K562 (cell line): ENCODE measurements around the gene PPP2R2B. TPM values are rescaled to one million over a fixed set of nuclear protein-coding genes. Genes with fewer than 3 reads are reported as not detected.

Experiments
- ATAC-seq: fragments of 200-7000 bp; cut with Tn5 transposase; 3 replicates; pipeline ENCODE4 v1.9.1; 2020; ENCODE audit warnings: moderate library complexity
- BruUV-seq: library from RNA; stranded (reverse); fragments of 400-500 nt; replicated peaks from 2 replicates; lab custom pipeline; 2021; lab: Mats Ljungman, UMichigan
- CTCF ChIA-PET: fragments of 300-600 bp; formaldehyde crosslinking; extraction: SDS; loops from one replicate; lab custom pipeline; 2021; ENCODE audit warnings: low intra/inter-chr PET ratio; lab: Yijun Ruan, JAX
- POLR2A ChIA-PET: fragments of 300-600, 350-650 bp; sonication (Branson Sonifier 250); formaldehyde crosslinking; extraction: SDS; loops from one replicate; lab custom pipeline; 2021; ENCODE audit warnings: antibody characterized with exemption, inconsistent platforms; lab: Yijun Ruan, JAX
- DNase-seq, 4 experiments: peaks; one replicate each; pipeline versions ENCODE4 v3.0.0 to v3.0.0-alpha.2; 2011 to 2018; ENCODE audit warnings: low spot score in 3 of 4, mixed read lengths in 3 of 4; ENCODE audit errors: extremely low read depth in 1 of 4
- FAIRE-seq: peaks from 2 replicates; lab custom pipeline; 2011; peaks lifted over from hg19 to GRCh38; lab: Jason Lieb, UNC
- H2AFZ ChIP-seq: 2 replicates; pipeline ENCODE4 v1.6.0; 2011; ENCODE audit warnings: low read depth, low read length, control low read depth, inconsistent platforms
- H3K27ac ChIP-seq: fragments of 200-600 bp; 3 replicates; pipeline ENCODE4 v1.8.0; 2011; ENCODE audit warnings: low read depth, mild to moderate bottlenecking, control low read depth, inconsistent platforms, low read length, moderate library complexity, mixed read lengths; ENCODE audit errors: extremely low read depth
- H3K27me3 ChIP-seq, 2 experiments: fragments of 300-600 bp in 1 of 2; 2 replicates in 1 of 2; 3 replicates in 1 of 2; pipeline versions ENCODE4 v1.6.0 to v1.8.0; 2011; ENCODE audit warnings: inconsistent platforms in 2 of 2, low read length in 2 of 2, mild to moderate bottlenecking in 1 of 2, mixed read lengths in 1 of 2, moderate library complexity in 1 of 2; ENCODE audit not compliant: control insufficient read depth in 2 of 2, insufficient read depth in 2 of 2
- H3K36me3 ChIP-seq: fragments of 300-600 bp; 3 replicates; pipeline ENCODE4 v1.8.0; 2011; ENCODE audit warnings: mild to moderate bottlenecking, low read length, inconsistent platforms; ENCODE audit not compliant: control insufficient read depth, insufficient read depth
- H3K4me1 ChIP-seq, 2 experiments: fragments of 200-600 bp in 1 of 2; replicated peaks in 1 of 2; 2 replicates in 1 of 2; 3 replicates in 1 of 2; pipeline versions ENCODE4 v1.5.1 to v1.8.0; 2011; ENCODE audit warnings: inconsistent platforms in 2 of 2, low read length in 2 of 2, mild to moderate bottlenecking in 1 of 2, mixed read lengths in 1 of 2, moderate library complexity in 1 of 2; ENCODE audit not compliant: control insufficient read depth in 2 of 2, insufficient read depth in 2 of 2
- H3K4me2 ChIP-seq: 2 replicates; pipeline ENCODE4 v1.6.1; 2011; ENCODE audit warnings: low read length, control low read depth, inconsistent platforms, mixed read lengths; ENCODE audit not compliant: insufficient read depth
- H3K4me3 ChIP-seq: fragments of 200-600 bp; sonication (generic), shearing (Covaris generic); 2 replicates; pipeline ENCODE4 v1.5.1; 2016; ENCODE audit warnings: control low read depth, inconsistent platforms
- H3K79me2 ChIP-seq: fragments of 200-600 bp; 3 replicates; pipeline ENCODE4 v1.8.0; 2011; ENCODE audit warnings: low read length, inconsistent platforms; ENCODE audit not compliant: control insufficient read depth, insufficient read depth
- H3K9ac ChIP-seq, 2 experiments: 2 replicates each; pipeline versions ENCODE4 v1.6.0 to v1.6.1; 2011; ENCODE audit warnings: low read depth in 2 of 2, low read length in 2 of 2, control low read depth in 1 of 2, inconsistent platforms in 1 of 2, mild to moderate bottlenecking in 1 of 2, mixed read lengths in 1 of 2; ENCODE audit not compliant: insufficient read depth in 1 of 2
- H3K9me1 ChIP-seq: one replicate; pipeline ENCODE4 v1.6.0; 2011; ENCODE audit warnings: inconsistent platforms, mild to moderate bottlenecking, low read length, moderate library complexity; ENCODE audit not compliant: control insufficient read depth, insufficient read depth
- H3K9me3 ChIP-seq: replicated peaks from 2 replicates; pipeline ENCODE4 v1.5.1; 2011; ENCODE audit warnings: low read depth, low read length, inconsistent platforms; ENCODE audit not compliant: control insufficient read depth, insufficient read depth
- H4K20me1 ChIP-seq: replicated peaks from 2 replicates; pipeline ENCODE4 v1.6.1; 2011; ENCODE audit warnings: low read length, inconsistent platforms, mixed read lengths; ENCODE audit not compliant: control insufficient read depth, insufficient read depth
- EWSR1 ChIP-seq: fragments of 450-650 bp; IDR thresholded peaks from 2 replicates; pipeline ENCODE4 v1.6.1; 2018; ENCODE audit warnings: borderline replicate concordance, mild to moderate bottlenecking, low read depth, moderate library complexity; ENCODE audit not compliant: partially characterized antibody
- MEF2D ChIP-seq: conservative IDR thresholded peaks from 2 replicates; pipeline ENCODE4 v1.6.1; 2016; ENCODE audit warnings: low read depth, missing genetic modification characterization, missing compliant biosample characterization
- PHF8 ChIP-seq: fragments of 200-600 bp; sonication (generic); IDR thresholded peaks from 2 replicates; pipeline ENCODE4 v1.6.1; 2012; ENCODE audit warnings: mixed run types, mild to moderate bottlenecking, inconsistent platforms, low read length, moderate library complexity, borderline replicate concordance
- PTRF ChIP-seq: fragments of 450-650 bp; IDR thresholded peaks from 2 replicates; pipeline ENCODE4 v1.6.1; 2016; ENCODE audit warnings: mild to moderate bottlenecking, missing genetic modification characterization, missing compliant biosample characterization
- SAFB2 ChIP-seq: fragments of 200-400 bp; formaldehyde crosslinking; IDR thresholded peaks from 2 replicates; pipeline ENCODE4 v1.6.1; 2018; ENCODE audit warnings: borderline replicate concordance, low read length, low read depth, moderate library complexity; ENCODE audit not compliant: severe bottlenecking
- TAF9B ChIP-seq: fragments of 450-650 bp; IDR thresholded peaks from 2 replicates; pipeline ENCODE4 v1.6.1; 2018; ENCODE audit warnings: mild to moderate bottlenecking; ENCODE audit not compliant: partially characterized antibody
- ZNF274 ChIP-seq: IDR thresholded peaks from 2 replicates; pipeline ENCODE4 v1.6.1; 2011; ENCODE audit warnings: low read depth, mild to moderate bottlenecking, low read length, moderate library complexity, borderline replicate concordance
- ZNF589 ChIP-seq: fragments of 200-800 bp; sonication (Bioruptor generic); IDR thresholded peaks from 2 replicates; pipeline ENCODE4 v1.6.1; 2016; ENCODE audit warnings: low read depth, missing genetic modification characterization, missing compliant biosample characterization
- WGBS: fragments of 100-300 bp; shearing (Covaris generic); methylation state at CpG from one replicate; pipeline ENCODE4 v1.1.6; 2016; ENCODE audit warnings: low coverage, mixed read lengths; ENCODE audit not compliant: insufficient coverage; ENCODE audit errors: missing lambda C conversion rate; 5-methylcytosine and 5-hydroxymethylcytosine counted together
- in situ Hi-C: fragments of 300-500 bp; cut with MboI; formaldehyde crosslinking; loops from 4 replicates; pipeline ENCODE4 v1.15.0; 2018; ENCODE audit warnings: inconsistent platforms, mixed read lengths
- intact Hi-C: fragments of 100-400 bp; cut with micrococcal nuclease; formaldehyde crosslinking; loops from 2 replicates; pipeline ENCODE4 v1.14.2; 2022
- polyA plus RNA-seq, 8 experiments: library from polyadenylated mRNA; depleted of rRNA in 4 of 8; stranded (reverse) in 5 of 8; unstranded in 3 of 8; fragments of >200 nt; fragmentation: Nextera tagmentation in 2 of 8; fragmentation: Illumina TruSeq in 1 of 8; extraction: Ambion mirVana in 2 of 8; extraction: Trizol in 1 of 8; gene quantifications; 2 replicates each; pipeline versions ENCODE4 v1.2.1 to v1.2.3, GENCODE V29; 2011 to 2014; ENCODE audit warnings: inconsistent platforms in 1 of 8, missing spikeins in 1 of 8
- total RNA-seq, 7 experiments: library from RNA; depleted of rRNA in 6 of 7; stranded (reverse); fragments of >200 nt in 6 of 7; fragmentation: Illumina TruSeq in 2 of 7; extraction: Trizol in 2 of 7; gene quantifications; 2 replicates each; pipeline versions ENCODE4 v1.2.1 to v1.2.3, GENCODE V29; 2011 to 2021; ENCODE audit warnings: low replicate concordance in 1 of 7
- TF ChIP-seq, protein P1 (sequence below): fragments of 450-650 bp; IDR thresholded peaks from 2 replicates; pipeline ENCODE4 v1.6.1; 2016; ENCODE audit warnings: mild to moderate bottlenecking, moderate library complexity
- TF ChIP-seq, protein P2 (sequence below): fragments of 250-450 bp; sonication (Bioruptor Pico); IDR thresholded peaks from 2 replicates; pipeline ENCODE4 v1.5.0; 2020; ENCODE audit warnings: mild to moderate bottlenecking

The PPP2R2B gene
- total and polyA plus RNA-seq, 9 of the 15 experiments (the other 6 are each of a cell fraction or from before 2014, with no cell fraction given): not detected

DNA sequence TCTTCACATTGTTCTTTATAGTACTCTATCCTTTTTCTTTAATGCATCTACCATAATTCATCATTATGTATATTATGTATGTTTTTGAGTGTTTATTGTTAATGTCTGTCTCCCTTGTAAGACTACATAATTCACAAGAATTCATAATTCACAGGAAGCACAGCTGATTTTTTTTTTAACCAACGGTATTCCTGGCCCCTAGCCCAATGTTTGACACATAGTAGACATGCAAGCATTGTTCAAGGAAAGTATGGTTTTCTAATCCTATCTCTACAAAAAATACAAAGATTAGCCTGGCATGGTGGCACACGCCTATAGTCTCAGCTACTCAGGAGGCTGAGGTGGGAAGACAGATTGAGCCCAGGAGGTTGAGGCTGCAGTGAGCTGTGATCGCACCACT, 160.6 kb downstream of the PPP2R2B start:
- no peaks in the 10 kb centered on the region for H3K4me1 ChIP-seq
- no peak for FAIRE-seq
- no peaks in the 10 kb centered on the region for H3K79me2 ChIP-seq
- no peaks in the 10 kb centered on the region for H4K20me1 ChIP-seq
- H3K27me3 ChIP-seq: no peaks in the 10 kb centered on the region
- intact Hi-C loops (no loop called here), in situ Hi-C loops (no loop called here)
- H3K9me1 ChIP-seq: no peaks in the 10 kb centered on the region
- H3K9ac ChIP-seq: no peak overlapping the region
- DNase-seq: no peak
- BruUV-seq: no TSS peak
- no peak overlapping the region for H3K4me2 ChIP-seq
- ChIA-PET POLR2A (interaction anchor here (0.5 kb wide), 1 partner anchor 205 kb away, joined by 3 read pairs; no protein-coding TSS in a partner anchor), CTCF (no interaction called here)
- no peak for ATAC-seq
- no peaks in the 10 kb centered on the region for H3K9me3 ChIP-seq
- 0% methylated on average over 3 of the region's 3 CpGs for WGBS
- no peak overlapping the region for H3K4me3 ChIP-seq
- no peak overlapping the region for H2AFZ ChIP-seq
- no peak overlapping the region for H3K27ac ChIP-seq
- H3K36me3 ChIP-seq: no peaks in the 10 kb centered on the region
- no peak for TF ChIP-seq ZNF589 (CRISPR knock-in tag)
- TF ChIP-seq PHF8: no peak
- TF ChIP-seq PTRF (tag): no peak
- TF ChIP-seq ZNF274: no peak
- no peak for TF ChIP-seq SAFB2
- TF ChIP-seq, protein P1, sequence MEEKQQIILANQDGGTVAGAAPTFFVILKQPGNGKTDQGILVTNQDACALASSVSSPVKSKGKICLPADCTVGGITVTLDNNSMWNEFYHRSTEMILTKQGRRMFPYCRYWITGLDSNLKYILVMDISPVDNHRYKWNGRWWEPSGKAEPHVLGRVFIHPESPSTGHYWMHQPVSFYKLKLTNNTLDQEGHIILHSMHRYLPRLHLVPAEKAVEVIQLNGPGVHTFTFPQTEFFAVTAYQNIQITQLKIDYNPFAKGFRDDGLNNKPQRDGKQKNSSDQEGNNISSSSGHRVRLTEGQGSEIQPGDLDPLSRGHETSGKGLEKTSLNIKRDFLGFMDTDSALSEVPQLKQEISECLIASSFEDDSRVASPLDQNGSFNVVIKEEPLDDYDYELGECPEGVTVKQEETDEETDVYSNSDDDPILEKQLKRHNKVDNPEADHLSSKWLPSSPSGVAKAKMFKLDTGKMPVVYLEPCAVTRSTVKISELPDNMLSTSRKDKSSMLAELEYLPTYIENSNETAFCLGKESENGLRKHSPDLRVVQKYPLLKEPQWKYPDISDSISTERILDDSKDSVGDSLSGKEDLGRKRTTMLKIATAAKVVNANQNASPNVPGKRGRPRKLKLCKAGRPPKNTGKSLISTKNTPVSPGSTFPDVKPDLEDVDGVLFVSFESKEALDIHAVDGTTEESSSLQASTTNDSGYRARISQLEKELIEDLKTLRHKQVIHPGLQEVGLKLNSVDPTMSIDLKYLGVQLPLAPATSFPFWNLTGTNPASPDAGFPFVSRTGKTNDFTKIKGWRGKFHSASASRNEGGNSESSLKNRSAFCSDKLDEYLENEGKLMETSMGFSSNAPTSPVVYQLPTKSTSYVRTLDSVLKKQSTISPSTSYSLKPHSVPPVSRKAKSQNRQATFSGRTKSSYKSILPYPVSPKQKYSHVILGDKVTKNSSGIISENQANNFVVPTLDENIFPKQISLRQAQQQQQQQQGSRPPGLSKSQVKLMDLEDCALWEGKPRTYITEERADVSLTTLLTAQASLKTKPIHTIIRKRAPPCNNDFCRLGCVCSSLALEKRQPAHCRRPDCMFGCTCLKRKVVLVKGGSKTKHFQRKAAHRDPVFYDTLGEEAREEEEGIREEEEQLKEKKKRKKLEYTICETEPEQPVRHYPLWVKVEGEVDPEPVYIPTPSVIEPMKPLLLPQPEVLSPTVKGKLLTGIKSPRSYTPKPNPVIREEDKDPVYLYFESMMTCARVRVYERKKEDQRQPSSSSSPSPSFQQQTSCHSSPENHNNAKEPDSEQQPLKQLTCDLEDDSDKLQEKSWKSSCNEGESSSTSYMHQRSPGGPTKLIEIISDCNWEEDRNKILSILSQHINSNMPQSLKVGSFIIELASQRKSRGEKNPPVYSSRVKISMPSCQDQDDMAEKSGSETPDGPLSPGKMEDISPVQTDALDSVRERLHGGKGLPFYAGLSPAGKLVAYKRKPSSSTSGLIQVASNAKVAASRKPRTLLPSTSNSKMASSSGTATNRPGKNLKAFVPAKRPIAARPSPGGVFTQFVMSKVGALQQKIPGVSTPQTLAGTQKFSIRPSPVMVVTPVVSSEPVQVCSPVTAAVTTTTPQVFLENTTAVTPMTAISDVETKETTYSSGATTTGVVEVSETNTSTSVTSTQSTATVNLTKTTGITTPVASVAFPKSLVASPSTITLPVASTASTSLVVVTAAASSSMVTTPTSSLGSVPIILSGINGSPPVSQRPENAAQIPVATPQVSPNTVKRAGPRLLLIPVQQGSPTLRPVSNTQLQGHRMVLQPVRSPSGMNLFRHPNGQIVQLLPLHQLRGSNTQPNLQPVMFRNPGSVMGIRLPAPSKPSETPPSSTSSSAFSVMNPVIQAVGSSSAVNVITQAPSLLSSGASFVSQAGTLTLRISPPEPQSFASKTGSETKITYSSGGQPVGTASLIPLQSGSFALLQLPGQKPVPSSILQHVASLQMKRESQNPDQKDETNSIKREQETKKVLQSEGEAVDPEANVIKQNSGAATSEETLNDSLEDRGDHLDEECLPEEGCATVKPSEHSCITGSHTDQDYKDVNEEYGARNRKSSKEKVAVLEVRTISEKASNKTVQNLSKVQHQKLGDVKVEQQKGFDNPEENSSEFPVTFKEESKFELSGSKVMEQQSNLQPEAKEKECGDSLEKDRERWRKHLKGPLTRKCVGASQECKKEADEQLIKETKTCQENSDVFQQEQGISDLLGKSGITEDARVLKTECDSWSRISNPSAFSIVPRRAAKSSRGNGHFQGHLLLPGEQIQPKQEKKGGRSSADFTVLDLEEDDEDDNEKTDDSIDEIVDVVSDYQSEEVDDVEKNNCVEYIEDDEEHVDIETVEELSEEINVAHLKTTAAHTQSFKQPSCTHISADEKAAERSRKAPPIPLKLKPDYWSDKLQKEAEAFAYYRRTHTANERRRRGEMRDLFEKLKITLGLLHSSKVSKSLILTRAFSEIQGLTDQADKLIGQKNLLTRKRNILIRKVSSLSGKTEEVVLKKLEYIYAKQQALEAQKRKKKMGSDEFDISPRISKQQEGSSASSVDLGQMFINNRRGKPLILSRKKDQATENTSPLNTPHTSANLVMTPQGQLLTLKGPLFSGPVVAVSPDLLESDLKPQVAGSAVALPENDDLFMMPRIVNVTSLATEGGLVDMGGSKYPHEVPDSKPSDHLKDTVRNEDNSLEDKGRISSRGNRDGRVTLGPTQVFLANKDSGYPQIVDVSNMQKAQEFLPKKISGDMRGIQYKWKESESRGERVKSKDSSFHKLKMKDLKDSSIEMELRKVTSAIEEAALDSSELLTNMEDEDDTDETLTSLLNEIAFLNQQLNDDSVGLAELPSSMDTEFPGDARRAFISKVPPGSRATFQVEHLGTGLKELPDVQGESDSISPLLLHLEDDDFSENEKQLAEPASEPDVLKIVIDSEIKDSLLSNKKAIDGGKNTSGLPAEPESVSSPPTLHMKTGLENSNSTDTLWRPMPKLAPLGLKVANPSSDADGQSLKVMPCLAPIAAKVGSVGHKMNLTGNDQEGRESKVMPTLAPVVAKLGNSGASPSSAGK: no peak
- TF ChIP-seq, protein P2, sequence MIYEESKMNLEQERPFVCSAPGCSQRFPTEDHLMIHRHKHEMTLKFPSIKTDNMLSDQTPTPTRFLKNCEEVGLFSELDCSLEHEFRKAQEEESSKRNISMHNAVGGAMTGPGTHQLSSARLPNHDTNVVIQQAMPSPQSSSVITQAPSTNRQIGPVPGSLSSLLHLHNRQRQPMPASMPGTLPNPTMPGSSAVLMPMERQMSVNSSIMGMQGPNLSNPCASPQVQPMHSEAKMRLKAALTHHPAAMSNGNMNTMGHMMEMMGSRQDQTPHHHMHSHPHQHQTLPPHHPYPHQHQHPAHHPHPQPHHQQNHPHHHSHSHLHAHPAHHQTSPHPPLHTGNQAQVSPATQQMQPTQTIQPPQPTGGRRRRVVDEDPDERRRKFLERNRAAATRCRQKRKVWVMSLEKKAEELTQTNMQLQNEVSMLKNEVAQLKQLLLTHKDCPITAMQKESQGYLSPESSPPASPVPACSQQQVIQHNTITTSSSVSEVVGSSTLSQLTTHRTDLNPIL: no peak
- TF ChIP-seq TAF9B: no peak
- no peak for TF ChIP-seq EWSR1
- no peak for TF ChIP-seq MEF2D (tag)
